HG03575 (cell line): Measurements from ENCODE around the gene SLC6A5.
"Not testable (repeated sequence)": the region's sequence is repeated elsewhere in the genome, so short reads cannot be mapped to it uniquely, and the experiment has no call there.

Source experiments
- ATAC-seq: cut with Tn5 transposase; IDR thresholded peaks from one replicate; pipeline ENCODE4 v1.9.1; 2021; ENCODE audit not compliant: unreplicated experiment, insufficient number of reproducible peaks, low FRiP score; ENCODE audit errors: extremely low read depth

Gene SLC6A5

DNA sequence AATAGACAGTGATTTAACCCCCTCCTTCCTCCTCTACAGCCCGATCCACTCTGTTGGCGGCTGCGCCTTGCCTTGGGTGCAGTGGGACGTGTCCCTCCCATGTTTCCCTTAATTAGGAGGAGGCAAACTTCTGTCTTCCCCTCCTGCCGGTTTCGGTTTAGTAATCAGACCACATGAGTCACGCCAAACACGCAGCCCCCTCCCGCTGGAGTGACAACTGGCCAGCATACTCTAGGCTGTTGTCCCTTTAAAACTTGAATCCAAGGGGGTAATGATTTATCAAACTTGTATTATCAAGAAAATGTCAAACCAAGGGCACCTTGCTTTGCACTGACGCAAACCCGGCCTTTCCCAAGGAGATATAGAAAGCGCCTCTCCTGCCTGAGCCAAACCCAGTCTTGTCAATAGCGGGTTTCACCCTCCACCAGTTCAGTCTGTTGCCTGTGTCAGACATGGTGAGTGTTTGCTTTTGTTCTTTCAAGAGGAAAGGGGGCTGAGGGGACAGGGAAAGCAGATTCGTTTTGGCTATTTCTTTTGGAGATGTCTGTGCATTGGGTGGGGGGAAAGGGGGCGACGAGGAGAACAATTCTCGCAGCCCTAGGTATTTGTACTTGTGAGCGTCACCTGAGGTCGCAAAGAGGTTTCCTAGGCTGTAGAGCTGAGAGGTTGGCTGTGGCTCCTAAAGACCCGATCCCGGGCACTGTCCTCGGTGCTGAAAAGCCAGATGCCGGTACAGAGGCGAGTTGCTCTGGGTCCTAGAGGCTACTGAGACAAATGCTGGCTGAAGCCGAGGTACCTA is at the start of gene SLC6A5:
Gene SLC6A5 (plus strand): TSS at position 388 of the 799 bp plus-strand sequence. CDS start 65 bp downstream, at position 453.
- ATAC-seq = no peak

DNA sequence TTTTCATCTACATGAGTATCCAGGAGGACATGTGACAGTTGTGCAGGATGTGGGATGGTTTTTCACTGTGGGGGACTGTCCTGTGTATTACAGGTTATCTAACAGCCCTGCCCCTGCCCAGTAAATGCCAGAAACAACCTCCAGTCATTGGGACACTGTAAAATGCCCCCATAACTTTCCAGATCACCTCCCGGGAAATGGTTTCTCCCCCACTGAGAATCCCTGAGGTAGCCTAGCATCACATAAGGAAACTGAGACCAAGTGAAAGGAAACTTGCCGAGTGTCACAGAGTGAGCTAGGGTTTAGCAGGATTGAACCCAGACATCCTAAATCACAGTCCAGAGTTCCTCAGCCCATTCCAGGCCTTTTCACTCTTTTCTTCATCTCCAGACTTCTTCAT is 48.3 kb upstream of the SLC6A5 start:
- ATAC-seq = no peak

DNA sequence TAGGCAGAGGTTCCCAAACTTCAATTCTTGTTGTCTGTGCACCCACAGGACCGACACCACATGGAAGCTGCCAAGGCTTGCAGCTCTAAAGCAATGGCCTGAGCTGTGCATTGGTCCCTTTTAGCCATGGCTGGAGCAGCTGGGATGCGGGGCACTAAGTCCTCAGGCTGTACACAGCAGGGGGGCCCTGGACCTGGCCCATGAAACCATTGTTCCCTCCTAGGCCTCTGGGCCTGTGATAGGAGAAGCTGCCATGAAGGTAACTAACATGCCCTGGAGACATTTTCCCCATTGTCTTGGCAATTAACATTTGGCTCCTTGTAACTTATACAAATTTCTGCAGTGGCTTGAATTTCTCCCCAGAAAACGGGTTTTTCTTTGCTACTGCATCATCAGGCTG is 43.6 kb upstream of the SLC6A5 start:
- no peak for ATAC-seq

DNA sequence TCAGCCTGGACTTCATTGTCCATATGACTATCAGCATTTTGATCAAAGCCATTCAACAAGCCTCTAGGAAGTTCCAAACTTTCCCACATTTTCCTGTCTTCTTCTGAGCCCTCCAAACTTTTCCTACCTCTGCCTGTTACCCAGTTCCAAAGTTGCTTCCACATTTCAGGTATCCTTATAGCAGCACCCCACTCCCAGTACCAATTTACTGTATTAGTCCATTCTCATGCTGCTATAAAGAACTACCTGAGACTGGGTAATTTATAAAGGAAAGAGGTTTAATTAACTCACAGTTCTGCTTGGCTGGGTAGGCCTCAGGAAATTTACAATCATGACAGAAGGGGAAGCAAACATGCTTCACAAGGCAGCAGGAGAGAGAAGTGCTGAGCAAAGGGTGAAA is 43.0 kb upstream of the SLC6A5 start:
- not testable (repeated sequence) for ATAC-seq

DNA sequence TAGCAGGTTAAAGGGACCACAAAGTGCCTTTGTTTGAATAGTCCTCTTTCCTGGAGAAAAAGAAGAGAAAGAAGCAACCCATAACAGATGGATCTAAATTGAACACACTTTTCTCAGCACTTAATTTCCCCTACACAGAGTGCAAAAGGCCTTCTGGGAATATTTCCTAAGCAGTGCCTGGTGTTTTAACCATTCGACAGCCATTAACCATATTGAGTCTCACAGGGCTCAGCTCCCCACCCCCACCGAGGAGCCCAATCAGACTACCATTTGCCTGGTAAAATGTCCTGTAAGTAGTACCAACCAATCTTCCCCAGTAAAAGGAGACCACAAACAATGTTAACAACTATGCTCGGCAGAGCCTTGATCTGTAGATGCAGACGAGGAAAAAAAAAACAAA is 40.7 kb upstream of the SLC6A5 start:
- ATAC-seq = no peak

DNA sequence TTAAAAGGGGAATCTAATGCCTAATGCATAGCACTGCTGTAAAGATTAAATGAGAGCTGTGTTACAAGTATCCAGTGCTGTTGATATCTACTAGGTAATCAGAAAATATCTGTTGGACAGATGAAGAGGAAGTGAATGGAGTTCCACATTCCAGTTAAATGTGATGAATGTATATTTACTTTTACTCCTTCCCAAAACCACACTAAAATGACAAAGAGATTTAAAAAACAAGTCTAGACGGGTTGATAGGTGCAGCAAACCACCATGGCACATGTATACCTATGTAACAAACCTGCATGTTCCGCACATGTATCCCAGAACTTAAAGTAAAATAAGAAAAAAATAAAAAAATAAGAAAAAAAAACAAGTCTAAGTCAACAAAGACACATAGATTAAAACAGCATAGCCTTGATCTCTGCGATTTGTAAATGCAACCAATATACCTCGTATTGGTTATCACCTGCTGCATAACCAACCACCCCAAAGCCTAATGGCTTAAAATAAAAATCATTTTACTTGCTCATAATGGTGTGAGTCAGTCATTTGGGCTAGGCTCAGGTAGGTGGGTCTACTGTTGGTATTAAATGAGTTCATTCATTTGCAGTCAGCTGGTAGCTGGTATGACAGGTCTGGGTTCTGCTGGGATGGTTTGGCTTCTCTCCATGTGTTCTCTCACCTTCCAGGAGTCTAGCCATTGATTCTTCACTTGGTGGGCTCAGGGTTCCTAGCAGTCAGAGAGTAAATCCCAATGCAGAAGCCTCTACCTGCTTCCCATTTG is 39.7 kb upstream of the SLC6A5 start:
- ATAC-seq = no peak

DNA sequence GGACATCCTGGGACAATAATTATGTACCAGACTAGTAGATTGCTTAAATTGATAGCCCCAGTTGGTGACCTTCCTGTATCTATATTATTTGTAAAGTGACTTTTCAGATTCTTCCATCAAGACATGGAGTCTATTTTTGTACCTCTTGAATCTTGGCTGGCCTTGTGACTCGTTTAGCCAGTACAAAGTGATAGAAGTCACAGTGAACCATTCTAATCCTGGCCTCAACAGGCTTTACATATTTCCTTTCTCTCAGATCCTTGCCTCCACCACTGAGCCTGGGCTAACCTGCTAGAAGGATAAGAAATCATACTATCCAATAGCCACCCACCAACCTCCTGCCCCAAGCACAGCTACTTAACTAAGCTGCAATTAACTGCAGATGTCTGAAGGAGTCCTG is 37.5 kb upstream of the SLC6A5 start:
- no peak for ATAC-seq

DNA sequence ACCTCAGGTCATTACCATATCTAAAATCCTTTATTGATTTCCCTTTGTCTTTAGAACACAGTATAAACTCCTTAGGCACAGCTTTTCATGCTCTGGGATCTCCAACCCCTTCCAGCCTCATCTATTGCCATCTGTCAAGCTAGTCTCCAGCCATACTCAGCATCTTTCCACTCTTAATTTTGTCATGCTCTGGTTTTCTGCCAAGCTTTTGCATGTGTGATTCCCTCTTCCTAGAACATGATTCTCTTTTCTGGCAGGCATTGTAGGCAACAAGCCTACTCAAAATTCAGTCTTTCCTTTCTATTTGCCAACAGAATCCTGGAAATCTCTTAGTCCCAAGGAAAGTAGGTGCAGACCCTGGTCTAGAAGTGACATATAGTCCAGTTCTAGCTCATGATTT is 35.5 kb upstream of the SLC6A5 start:
- no peak for ATAC-seq

DNA sequence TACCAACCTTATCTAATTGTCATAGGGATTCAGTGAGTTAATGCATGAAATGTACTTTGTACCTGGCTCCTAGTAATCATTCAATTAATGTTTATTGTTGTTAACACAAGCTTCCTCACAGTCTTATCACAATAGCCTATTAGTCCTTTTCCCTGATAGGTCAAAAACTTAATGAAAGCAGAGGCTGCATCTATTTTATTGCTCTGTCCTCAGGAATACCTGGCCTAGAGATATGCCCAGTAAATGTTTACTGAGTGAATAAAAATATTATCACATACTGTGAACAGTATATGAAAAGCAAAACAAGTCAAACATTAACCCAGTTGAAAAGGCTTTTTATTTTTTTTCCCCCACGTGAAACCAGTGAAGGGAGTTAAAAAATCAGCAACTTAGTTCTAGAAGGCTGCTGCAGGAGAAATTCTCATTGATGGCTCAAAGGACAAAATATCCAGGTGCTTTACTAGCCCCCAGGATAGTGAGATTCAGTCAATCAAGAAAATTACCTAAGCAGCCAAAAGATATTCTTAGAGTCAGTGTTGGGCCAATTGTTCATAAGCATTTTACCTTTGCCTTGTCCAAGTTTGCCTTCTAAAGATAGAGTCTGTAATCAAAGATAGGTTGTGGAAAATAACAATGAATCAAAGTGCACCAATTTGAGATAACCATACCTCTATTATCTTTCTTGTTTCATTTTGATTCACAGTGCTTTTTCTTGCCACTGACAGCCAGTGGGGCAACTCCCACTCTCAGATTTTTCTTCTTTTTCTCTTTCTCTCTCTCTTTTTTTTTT is 34.4 kb upstream of the SLC6A5 start:
- ATAC-seq = no peak

DNA sequence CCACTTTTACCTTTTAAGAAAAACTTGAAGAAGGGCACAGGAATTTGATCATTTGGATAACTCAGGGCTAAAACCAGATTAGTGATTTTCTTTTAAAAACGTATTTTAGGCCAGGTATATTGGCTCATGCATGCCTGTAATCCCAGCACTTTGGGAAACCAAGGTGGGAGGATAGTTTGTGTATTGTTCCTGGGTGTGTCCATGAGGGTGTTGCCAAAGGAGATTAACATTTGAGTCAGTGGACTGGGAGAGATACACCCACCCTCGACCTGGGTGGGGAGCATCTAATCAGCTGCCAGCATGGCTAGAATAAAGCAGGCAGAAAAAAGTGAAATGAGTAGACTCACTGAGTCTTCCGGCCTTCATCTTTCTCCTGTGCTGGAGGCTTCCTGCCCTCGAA is 33.3 kb upstream of the SLC6A5 start:
- not testable (repeated sequence) for ATAC-seq

DNA sequence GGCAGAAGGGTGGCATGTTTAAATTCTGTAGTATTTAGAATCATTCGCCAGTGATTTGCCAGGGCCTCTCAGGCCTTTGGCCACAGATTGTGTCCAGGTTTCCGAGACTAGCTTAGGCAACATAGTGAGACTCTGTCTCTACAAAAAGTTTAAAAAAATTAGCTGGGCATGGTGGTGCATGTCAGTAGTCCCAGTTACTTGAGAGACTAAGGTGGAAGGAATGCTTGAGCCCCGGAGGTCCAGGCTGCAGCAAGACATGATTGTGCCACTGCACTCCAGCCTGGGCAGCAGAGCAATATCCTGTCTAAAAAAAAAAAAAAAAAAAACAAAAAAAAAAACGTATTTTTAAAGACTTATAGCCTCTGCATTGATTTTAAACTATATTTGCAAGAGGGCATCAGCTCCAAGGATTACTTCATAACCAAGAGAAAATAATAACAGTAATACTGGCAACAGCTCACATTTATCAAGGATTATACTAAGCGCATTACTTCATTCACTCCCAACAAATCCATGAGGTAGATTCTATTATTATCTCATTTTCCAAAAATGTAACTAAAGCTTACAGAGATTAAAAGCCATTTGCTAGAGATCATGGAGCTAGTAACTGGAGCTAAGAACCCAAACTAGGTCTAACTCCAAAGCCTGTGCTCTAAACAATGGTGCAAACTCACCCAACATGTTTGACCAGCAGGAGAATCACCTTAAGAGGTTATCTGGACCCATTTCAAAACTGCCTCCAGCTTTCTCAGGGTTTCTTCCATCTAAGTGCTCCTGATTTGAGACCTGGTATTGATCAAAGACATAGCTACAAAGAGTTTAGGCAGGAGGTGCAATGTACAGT is 32.6 kb upstream of the SLC6A5 start:
- ATAC-seq = no peak

DNA sequence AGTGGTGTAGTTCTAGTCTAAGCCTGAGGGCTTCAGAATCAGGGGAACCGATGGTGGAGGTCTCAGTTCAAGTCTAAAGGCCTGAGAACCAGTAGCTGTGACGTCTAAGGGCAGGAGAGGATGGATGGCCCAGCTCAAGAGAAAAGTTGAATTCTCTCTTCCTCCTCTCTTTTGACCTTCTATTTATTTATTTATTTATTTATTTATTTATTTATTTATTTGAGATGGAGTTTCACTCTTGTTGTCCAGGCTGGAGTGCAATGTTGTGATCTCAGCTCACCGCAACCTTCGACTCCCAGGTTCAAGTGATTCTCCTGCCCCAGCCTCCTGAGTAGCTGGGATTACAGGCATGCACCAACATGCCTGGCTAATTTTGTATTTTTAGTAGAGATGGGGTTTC is 19.7 kb upstream of the SLC6A5 start:
- not testable (repeated sequence) for ATAC-seq

DNA sequence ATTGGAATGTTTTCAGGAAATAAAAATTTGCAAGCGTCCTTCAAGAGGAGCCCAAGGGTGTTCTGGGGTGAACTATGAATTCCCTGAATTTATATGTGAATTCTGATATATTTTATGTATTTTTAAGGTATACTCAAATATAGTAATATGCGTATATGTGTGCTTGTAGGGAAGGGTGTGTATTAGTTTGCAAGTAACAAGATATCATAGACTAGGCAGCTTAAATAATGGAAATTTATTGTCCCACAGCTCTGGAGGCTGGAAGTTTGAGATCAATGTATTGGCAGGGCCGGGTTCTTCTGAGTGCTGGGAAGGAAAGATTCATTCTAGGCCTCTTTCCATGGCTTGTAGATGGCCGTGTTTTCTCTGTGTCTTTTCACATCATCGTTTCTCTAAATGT is 16.2 kb upstream of the SLC6A5 start:
- no peak for ATAC-seq

DNA sequence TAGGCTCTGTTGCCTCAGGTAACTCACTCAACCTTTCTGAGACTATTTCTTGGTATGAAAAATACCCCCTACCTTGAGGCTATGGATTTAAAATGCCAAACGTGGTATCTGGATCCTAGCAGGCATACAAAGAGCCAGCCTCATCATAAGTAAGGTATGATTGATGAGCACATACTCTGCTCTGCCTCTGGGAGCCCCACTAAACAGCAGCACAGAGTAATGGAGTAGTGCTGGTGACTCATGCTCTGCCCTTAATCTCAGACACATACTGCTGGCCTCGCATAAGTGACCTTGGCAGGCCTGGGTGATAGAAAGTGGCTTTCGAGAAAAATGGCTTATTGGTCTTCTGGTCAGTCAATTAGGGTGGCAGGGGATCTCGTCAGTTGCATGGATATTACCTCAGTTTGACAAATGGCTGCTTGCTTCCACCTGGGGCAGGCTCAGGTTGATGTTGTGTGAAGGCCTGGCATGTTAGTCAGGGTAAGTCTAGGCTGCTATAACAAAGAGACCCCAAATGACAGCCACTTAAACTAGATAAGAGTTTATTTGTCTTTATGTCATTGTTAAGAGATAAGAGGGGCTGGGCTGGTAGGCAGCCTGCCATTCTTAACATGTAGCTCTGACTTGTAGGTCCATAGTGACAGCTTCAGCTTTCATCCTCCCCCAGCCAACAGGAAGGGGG is 15.2 kb upstream of the SLC6A5 start:
- ATAC-seq = no peak

DNA sequence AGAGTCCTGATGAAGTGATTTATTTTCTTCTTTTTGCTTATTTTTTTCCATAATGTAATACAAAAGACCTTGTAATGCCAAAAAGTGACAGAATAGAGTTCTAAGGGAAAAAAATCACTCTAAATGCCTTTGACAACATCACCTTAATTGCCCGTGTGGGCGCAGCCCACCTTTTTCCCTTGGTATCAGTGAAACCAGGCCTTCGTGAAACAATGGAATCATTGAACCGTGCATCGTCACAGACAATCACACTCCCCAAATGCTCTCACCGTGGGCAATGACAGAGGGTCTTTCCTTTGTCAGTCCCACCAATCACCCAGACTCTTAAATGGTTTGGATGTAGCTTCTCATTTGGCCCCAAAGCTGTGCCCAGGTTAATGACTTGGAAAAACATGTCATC is 9.6 kb upstream of the SLC6A5 start:
- ATAC-seq = no peak

DNA sequence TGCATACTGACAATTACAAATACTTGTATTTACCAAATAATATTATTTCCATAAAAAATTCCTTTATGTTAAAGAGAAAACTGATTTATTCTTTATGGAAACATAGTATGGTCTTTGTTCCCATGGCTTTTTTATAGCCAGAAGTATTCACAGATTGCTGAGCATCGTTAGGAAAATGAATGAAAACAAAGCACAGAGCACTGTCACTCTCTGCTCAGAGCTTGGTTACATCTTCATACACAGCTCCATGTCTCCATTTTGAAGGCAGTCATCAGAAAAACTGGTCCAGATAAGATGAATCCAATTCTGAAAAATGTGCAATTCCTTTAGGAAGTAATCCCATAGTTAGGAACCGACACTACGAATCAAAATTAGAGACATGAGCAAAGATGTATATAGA is 9.0 kb upstream of the SLC6A5 start:
- no peak for ATAC-seq

DNA sequence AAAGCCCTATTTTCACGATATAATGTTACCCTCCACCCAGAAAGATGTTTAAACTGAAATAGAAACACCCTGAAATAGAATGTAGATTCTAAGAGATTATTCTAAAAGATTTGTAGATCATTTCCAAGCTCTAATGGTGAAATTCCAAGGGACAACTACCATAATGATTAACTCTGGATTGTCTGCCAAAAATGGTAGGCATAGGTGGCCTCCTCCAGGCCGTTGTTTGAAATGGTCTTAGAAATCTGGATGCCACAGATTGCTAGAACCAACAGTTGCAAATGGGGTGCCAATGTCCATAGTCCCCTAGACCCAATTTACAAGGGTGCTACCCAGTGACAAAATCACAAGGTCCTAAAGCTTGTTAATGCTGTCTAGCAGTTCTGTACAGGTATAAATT is 6.7 kb upstream of the SLC6A5 start:
- no peak for ATAC-seq

DNA sequence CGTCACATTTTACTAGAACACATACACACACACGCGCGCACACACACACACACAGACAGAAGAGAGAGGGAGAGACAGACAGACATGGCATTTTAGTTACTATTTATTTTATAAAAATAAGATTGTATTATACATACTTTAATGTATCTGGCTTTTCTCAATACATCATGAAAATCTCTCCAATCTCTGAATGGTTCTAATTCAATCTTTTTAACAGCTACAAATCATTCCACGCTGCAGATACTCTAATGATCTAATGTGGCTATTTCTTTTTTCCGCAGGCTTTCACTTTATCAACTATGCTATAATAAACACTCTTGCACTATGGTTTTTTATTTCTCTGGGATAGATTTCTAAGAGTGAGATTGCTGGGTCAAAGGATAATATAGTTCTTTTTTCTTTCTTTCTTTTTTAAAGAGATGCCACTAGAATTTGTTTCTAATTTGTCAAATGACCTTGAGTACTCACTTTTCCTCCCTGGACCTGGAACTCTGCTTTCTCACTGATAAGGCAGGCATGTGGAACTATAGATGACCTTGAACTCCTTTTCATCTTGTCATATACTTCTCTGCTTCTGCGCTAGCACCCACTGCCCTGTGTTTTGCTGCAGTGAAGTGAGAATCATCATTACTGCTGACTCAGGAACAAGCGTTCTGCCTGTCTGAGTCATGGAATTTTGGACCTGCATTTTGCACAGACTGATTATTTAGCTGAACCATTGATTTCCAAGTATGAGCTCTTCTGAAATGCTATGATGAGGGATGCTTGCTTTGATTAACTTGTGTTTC is 4.9 kb upstream of the SLC6A5 start:
- no peak for ATAC-seq
